OCI-LY1 (cell line): Measurements from ENCODE around the gene MYO18A.

Source experiments
- H2AFZ ChIP-seq: fragments of 200-600 bp; sonication (generic), shearing (Covaris generic); 2 replicates; pipeline ENCODE4 v1.6.0; 2014; ENCODE audit warnings: antibody characterized with exemption, mild to moderate bottlenecking, low read length
- H3F3A ChIP-seq: fragments of 200-600 bp; sonication (generic), shearing (Covaris generic); 2 replicates; pipeline ENCODE4 v1.6.0; 2014; ENCODE audit warnings: mild to moderate bottlenecking, antibody characterized with exemption, low read length, moderate library complexity; ENCODE audit not compliant: insufficient read depth
- H3K27ac ChIP-seq: fragments of 200-600 bp; sonication (generic); 2 replicates; pipeline ENCODE4 v1.5.1; 2014; ENCODE audit warnings: low read length, mixed run types, mild to moderate bottlenecking, low read depth; ENCODE audit not compliant: poor library complexity, severe bottlenecking
- H3K27me3 ChIP-seq: fragments of 200-600 bp; sonication (generic); 2 replicates; pipeline ENCODE4 v1.6.0; 2014; ENCODE audit warnings: antibody characterized with exemption, mild to moderate bottlenecking, low read length, moderate library complexity; ENCODE audit not compliant: insufficient read depth
- H3K36me3 ChIP-seq: fragments of 200-600 bp; sonication (generic); 2 replicates; pipeline ENCODE4 v1.6.1; 2014; ENCODE audit warnings: mild to moderate bottlenecking, antibody characterized with exemption, low read length, moderate library complexity, mixed read lengths; ENCODE audit not compliant: insufficient read depth
- H3K4me1 ChIP-seq: fragments of 200-600 bp; sonication (generic); 2 replicates; pipeline ENCODE4 v1.5.1; 2014; ENCODE audit warnings: mild to moderate bottlenecking, low read length, moderate library complexity; ENCODE audit not compliant: insufficient read depth, severe bottlenecking
- H3K4me2 ChIP-seq: fragments of 200-600 bp; sonication (generic), shearing (Covaris generic); 2 replicates; pipeline ENCODE4 v1.6.1; 2014; ENCODE audit warnings: low read length
- H3K4me3 ChIP-seq: fragments of 200-600 bp; sonication (generic); 2 replicates; pipeline ENCODE4 v1.5.1; 2014; ENCODE audit warnings: low read length, low read depth, mild to moderate bottlenecking, mixed read lengths; ENCODE audit not compliant: poor library complexity, severe bottlenecking
- H3K79me2 ChIP-seq: fragments of 200-600 bp; shearing (Covaris generic); 2 replicates; pipeline ENCODE4 v1.6.1; 2016; ENCODE audit warnings: mixed run types, low read length, mixed read lengths; ENCODE audit not compliant: insufficient read depth
- H3K9ac ChIP-seq: fragments of 200-600 bp; sonication (generic), shearing (Covaris generic); 2 replicates; pipeline ENCODE4 v1.6.1; 2014; ENCODE audit warnings: mild to moderate bottlenecking, low read length, mixed read lengths
- H3K9me2 ChIP-seq: fragments of 200-600 bp; sonication (generic), shearing (Covaris generic); 2 replicates; pipeline ENCODE4 v1.6.1; 2014; ENCODE audit warnings: low read depth, mild to moderate bottlenecking, low read length, mixed read lengths
- H3K9me3 ChIP-seq: fragments of 200-600 bp; shearing (Covaris generic); 2 replicates; pipeline ENCODE4 v1.6.1; 2014; ENCODE audit warnings: low read length, mixed read lengths
- H4K20me1 ChIP-seq: fragments of 200-600 bp; sonication (generic), shearing (Covaris generic); 2 replicates; pipeline ENCODE4 v1.6.0; 2016; ENCODE audit warnings: mild to moderate bottlenecking, low read length; ENCODE audit not compliant: insufficient read depth
- EZH2 ChIP-seq: fragments of 200-600 bp; sonication (generic), shearing (Covaris generic); IDR thresholded peaks from 2 replicates; pipeline ENCODE4 v1.8.0; 2017; ENCODE audit warnings: borderline replicate concordance, mixed run types, mild to moderate bottlenecking, antibody characterized with exemption, low read length, moderate library complexity, mixed read lengths
- TF ChIP-seq, protein P1 (sequence below): fragments of 200-600 bp; sonication (generic), shearing (Covaris generic); IDR thresholded peaks from 2 replicates; pipeline ENCODE4 v1.5.1; 2017; ENCODE audit warnings: mild to moderate bottlenecking, antibody characterized with exemption, low read length, moderate library complexity, mixed read lengths

Gene MYO18A

GRCh38 chr17:29127840-29128239 lies 52.4 kb downstream of the MYO18A start:
- H3K9me2 ChIP-seq: no peaks in the 10 kb centered on the region
- no peak overlapping the region for H3K27ac ChIP-seq
- no peak overlapping the region for H3K9ac ChIP-seq
- H3K4me2 ChIP-seq: no peak overlapping the region
- no peaks in the 10 kb centered on the region for H3K79me2 ChIP-seq
- no peaks in the 10 kb centered on the region for H3K36me3 ChIP-seq
- H4K20me1 ChIP-seq: no peaks in the 10 kb centered on the region
- no peaks in the 10 kb centered on the region for H3K9me3 ChIP-seq
- H3K4me3 ChIP-seq: no peak overlapping the region
- H3K4me1 ChIP-seq: no peaks in the 10 kb centered on the region
- no peaks in the 10 kb centered on the region for H3K27me3 ChIP-seq
- no peak overlapping the region for H2AFZ ChIP-seq
- H3F3A ChIP-seq: no peaks in the 10 kb centered on the region
- TF ChIP-seq EZH2: no peak
- TF ChIP-seq, protein P1, sequence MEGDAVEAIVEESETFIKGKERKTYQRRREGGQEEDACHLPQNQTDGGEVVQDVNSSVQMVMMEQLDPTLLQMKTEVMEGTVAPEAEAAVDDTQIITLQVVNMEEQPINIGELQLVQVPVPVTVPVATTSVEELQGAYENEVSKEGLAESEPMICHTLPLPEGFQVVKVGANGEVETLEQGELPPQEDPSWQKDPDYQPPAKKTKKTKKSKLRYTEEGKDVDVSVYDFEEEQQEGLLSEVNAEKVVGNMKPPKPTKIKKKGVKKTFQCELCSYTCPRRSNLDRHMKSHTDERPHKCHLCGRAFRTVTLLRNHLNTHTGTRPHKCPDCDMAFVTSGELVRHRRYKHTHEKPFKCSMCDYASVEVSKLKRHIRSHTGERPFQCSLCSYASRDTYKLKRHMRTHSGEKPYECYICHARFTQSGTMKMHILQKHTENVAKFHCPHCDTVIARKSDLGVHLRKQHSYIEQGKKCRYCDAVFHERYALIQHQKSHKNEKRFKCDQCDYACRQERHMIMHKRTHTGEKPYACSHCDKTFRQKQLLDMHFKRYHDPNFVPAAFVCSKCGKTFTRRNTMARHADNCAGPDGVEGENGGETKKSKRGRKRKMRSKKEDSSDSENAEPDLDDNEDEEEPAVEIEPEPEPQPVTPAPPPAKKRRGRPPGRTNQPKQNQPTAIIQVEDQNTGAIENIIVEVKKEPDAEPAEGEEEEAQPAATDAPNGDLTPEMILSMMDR: no peak

- H3K27ac ChIP-seq: no peak overlapping the region
- no peak overlapping the region for H3K4me2 ChIP-seq
- no peaks in the 10 kb centered on the region for H3K9me3 ChIP-seq
- H3K4me3 ChIP-seq: no peak overlapping the region
- no peaks in the 10 kb centered on the region for H3K36me3 ChIP-seq
- H3K79me2 ChIP-seq: no peaks in the 10 kb centered on the region
- TF ChIP-seq, protein P1: no peak
- TF ChIP-seq EZH2: no peak
- H3K27me3 ChIP-seq: no peaks in the 10 kb centered on the region
- no peak overlapping the region for H2AFZ ChIP-seq
- H3K9me2 ChIP-seq: no peaks in the 10 kb centered on the region
- H4K20me1 ChIP-seq: no peaks in the 10 kb centered on the region
- no peaks in the 10 kb centered on the region for H3K4me1 ChIP-seq
- no peaks in the 10 kb centered on the region for H3F3A ChIP-seq
- no peak overlapping the region for H3K9ac ChIP-seq
These were observed 53.8 kb downstream of the MYO18A start for GRCh38 chr17:29126268-29126930.

GRCh38 chr17:29125651-29126050 lies 54.5 kb downstream of the MYO18A start:
- H3K27ac ChIP-seq: no peak overlapping the region
- TF ChIP-seq, protein P1: no peak
- TF ChIP-seq EZH2: no peak
- H2AFZ ChIP-seq: no peak overlapping the region
- no peaks in the 10 kb centered on the region for H3K9me2 ChIP-seq
- no peaks in the 10 kb centered on the region for H3K36me3 ChIP-seq
- H4K20me1 ChIP-seq: no peaks in the 10 kb centered on the region
- no peaks in the 10 kb centered on the region for H3K79me2 ChIP-seq
- H3K9ac ChIP-seq: no peak overlapping the region
- H3K9me3 ChIP-seq: no peaks in the 10 kb centered on the region
- H3K4me3 ChIP-seq: no peak overlapping the region
- no peaks in the 10 kb centered on the region for H3K27me3 ChIP-seq
- no peaks in the 10 kb centered on the region for H3K4me1 ChIP-seq
- H3K4me2 ChIP-seq: no peak overlapping the region
- no peaks in the 10 kb centered on the region for H3F3A ChIP-seq
